Measurements from ENCODE around the gene GGT6. TPM values are rescaled to one million over a fixed set of nuclear protein-coding genes. Genes with fewer than 3 reads are reported as not detected.

Gene GGT6
- total and polyA plus RNA-seq, 2 of the 13 experiments (the other 11 are each of a cell fraction or from before 2014, with no cell fraction given) = 0.16 to 0.80 TPM

GRCh38 chr17:4520894-4521600 is 39.3 kb downstream of the GGT6 start:
- Histone ChIP-seq H3K36me3 (replicated peaks in 1 of 2; ENCODE audit: control insufficient read depth in 1 of 2, insufficient read depth in 2 of 2, low read length in 2 of 2) (no peaks in the 10 kb centered on the region), H2AFZ (ENCODE audit: low read length) (no peak overlapping the region), H3K9ac (ENCODE audit: insufficient read depth, low read depth, low read length) (no peak overlapping the region), H3K4me2 (ENCODE audit: low read depth, low read length) (no peak overlapping the region), H3K9me3 (ENCODE audit: low read length) (no peaks in the 10 kb centered on the region), H3K4me1 (ENCODE audit: insufficient read depth, low read length) (peaks cover 15% of the 10 kb centered on the region), H3K27me3 (ENCODE audit: control insufficient read depth in 1 of 2, insufficient read depth in 2 of 2, low read length in 2 of 2) (peaks cover 4 to 69% of the 10 kb centered on the region in 2 experiments), H4K20me1 (ENCODE audit: insufficient read depth, low read length) (no peaks in the 10 kb centered on the region), H3K79me2 (ENCODE audit: insufficient read depth, low read length) (no peaks in the 10 kb centered on the region), H3K27ac (ENCODE audit: extremely low read length, insufficient read depth, low read length) (no peak overlapping the region), H3K4me3 (replicated peaks in 1 of 3; ENCODE audit: insufficient read depth in 1 of 3, low read depth in 2 of 3, low read length in 3 of 3) (no peak overlapping the region)
- WGBS (ENCODE audit: low lambda C conversion rate) = 53% methylated on average over 8 of the region's 8 CpGs
- intact Hi-C loops (cut with micrococcal nuclease; ENCODE audit: unreplicated experiment) (no loop called here), in situ Hi-C loops (cut with HindIII; ENCODE audit: extremely low pct_ligation_motif_present, low pct_unique_long_range_greater_than_20kb) (no loop called here)
- FAIRE-seq (no peak), ATAC-seq (no peak), DNase-seq (ENCODE audit: low spot score) (no peak)
- ChIA-PET CTCF (ENCODE audit: low intra/inter-chr PET ratio, low total read pairs) (no interaction called here), POLR2A (no interaction called here)
- BruUV-seq (replicated peaks) = no TSS peak
- no peak for TF ChIP-seq ADNP (CRISPR knock-in tag; IDR thresholded peaks at IDR 0.05)
- no peak for TF ChIP-seq E2F5 (CRISPR knock-in tag; conservative IDR thresholded peaks at IDR 0.05)
- TF ChIP-seq PPARG (CRISPR knock-in tag; conservative IDR thresholded peaks at IDR 0.05) = no peak
- TF ChIP-seq IRF1 (CRISPR knock-in tag; IDR thresholded peaks at IDR 0.05; ENCODE audit: low read depth) = no peak
- TF ChIP-seq ZEB1 (IDR thresholded peaks at IDR 0.05; ENCODE audit: insufficient replicate concordance, low read depth) = no peak
- no peak for TF ChIP-seq CSRNP1 (CRISPR knock-in tag; IDR thresholded peaks at IDR 0.05)
- no peak for TF ChIP-seq HNF4G (IDR thresholded peaks at IDR 0.05; ENCODE audit: borderline replicate concordance, low read depth, low read length)
- no peak for TF ChIP-seq HNF4G (CRISPR knock-in tag; IDR thresholded peaks at IDR 0.05; ENCODE audit: borderline replicate concordance, low read depth)
- TF ChIP-seq ZBTB25 (CRISPR knock-in tag; IDR thresholded peaks at IDR 0.05) = no peak
- no peak for TF ChIP-seq RBAK (CRISPR knock-in tag; IDR thresholded peaks at IDR 0.05)
- TF ChIP-seq CREM (IDR thresholded peaks at IDR 0.05) = no peak
- TF ChIP-seq CREM (CRISPR knock-in tag; IDR thresholded peaks at IDR 0.05) = no peak
- no peak for TF ChIP-seq SALL1 (CRISPR knock-in tag; IDR thresholded peaks at IDR 0.05)
- no peak for TF ChIP-seq ZNF24 (IDR thresholded peaks at IDR 0.05)
- no peak for TF ChIP-seq ZNF773 (CRISPR knock-in tag; IDR thresholded peaks at IDR 0.05; ENCODE audit: borderline replicate concordance)
- no peak for TF ChIP-seq ZNF580 (CRISPR knock-in tag; IDR thresholded peaks at IDR 0.05; ENCODE audit: borderline replicate concordance, low read depth)
- no peak for TF ChIP-seq ZNF589 (CRISPR knock-in tag; conservative IDR thresholded peaks at IDR 0.05)
- TF ChIP-seq MEF2D (CRISPR knock-in tag; IDR thresholded peaks at IDR 0.05) = no peak
- TF ChIP-seq FUBP1 (CRISPR knock-in tag; IDR thresholded peaks at IDR 0.05; ENCODE audit: borderline replicate concordance) = no peak
